Stimulated activated effector memory CD8-positive, alpha-beta T cell treated with anti-CD3 and anti-CD28 coated beads, Interleukin-12 subunit alpha, Interleukin-12 subunit beta, amount 100 ng/mL, for 72 hours (primary cell): ENCODE measurements around the gene RIMBP2.

ENCODE experiments used
- ATAC-seq: fragments of 150-1000 bp; cut with Tn5 transposase; 2 replicates; pipeline ENCODE4 v1.10.0; 2021
- DNase-seq, 2 donors: peaks; one replicate each; pipeline ENCODE4 v3.0.0; 2021 to 2022; ENCODE audit warnings: low spot score in 2 of 2
- H3K27ac Mint-ChIP-seq: one replicate; pipeline ENCODE4 v1.8.0; 2022; ENCODE audit warnings: mild to moderate bottlenecking, mixed read lengths
- H3K36me3 Mint-ChIP-seq: one replicate; pipeline ENCODE4 v1.8.0; 2022; ENCODE audit warnings: mild to moderate bottlenecking, mixed read lengths
- H3K4me1 Mint-ChIP-seq: one replicate; pipeline ENCODE4 v1.8.0; 2022; ENCODE audit warnings: mixed read lengths
- H3K4me3 Mint-ChIP-seq: one replicate; pipeline ENCODE4 v1.8.0; 2022; ENCODE audit warnings: mild to moderate bottlenecking, mixed read lengths
- H3K9me3 Mint-ChIP-seq: one replicate; pipeline ENCODE4 v1.8.0; 2022; ENCODE audit warnings: mixed read lengths

RIMBP2 gene

GRCh38 chr12:130469552-130469951 lies 246.5 kb downstream of the RIMBP2 start:
- H3K36me3 Mint-ChIP-seq: no peaks in the 10 kb centered on the region
- DNase-seq (no peak), ATAC-seq (no peak)
- no peak overlapping the region for H3K27ac Mint-ChIP-seq
- peaks cover 5% of the 10 kb centered on the region for H3K9me3 Mint-ChIP-seq
- H3K4me3 Mint-ChIP-seq: no peak overlapping the region
- no peaks in the 10 kb centered on the region for H3K4me1 Mint-ChIP-seq

- no peak overlapping the region for H3K4me3 Mint-ChIP-seq
- no peaks in the 10 kb centered on the region for H3K36me3 Mint-ChIP-seq
- H3K27ac Mint-ChIP-seq: no peak overlapping the region
- H3K4me1 Mint-ChIP-seq: no peaks in the 10 kb centered on the region
- H3K9me3 Mint-ChIP-seq: peaks cover 7% of the 10 kb centered on the region
- no peak for ATAC-seq
- DNase-seq: no peak
Observed at GRCh38 chr12:130468700-130469245, 247.3 kb downstream of the RIMBP2 start.

DNA sequence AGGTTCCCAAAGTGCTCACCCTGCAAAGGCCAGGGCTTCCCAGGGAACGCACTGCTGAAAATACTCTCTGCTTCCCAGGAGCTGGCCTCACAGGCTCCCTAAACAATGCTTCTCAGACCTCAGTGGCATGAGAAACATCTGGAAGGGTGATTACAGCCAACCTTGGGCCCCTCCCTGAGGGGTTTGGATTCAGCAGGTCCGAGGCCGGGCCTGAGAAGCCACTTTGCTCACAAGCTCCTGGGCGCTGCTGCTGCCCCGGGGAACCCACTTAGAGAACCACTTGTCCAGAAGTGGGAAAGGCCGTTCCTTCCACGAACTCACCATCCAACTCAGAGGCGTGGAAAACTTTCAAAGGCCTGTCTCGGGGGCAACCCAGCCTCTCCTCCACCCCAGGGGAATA lies 247.9 kb downstream of the RIMBP2 start:
- H3K36me3 Mint-ChIP-seq: no peaks in the 10 kb centered on the region

DNA sequence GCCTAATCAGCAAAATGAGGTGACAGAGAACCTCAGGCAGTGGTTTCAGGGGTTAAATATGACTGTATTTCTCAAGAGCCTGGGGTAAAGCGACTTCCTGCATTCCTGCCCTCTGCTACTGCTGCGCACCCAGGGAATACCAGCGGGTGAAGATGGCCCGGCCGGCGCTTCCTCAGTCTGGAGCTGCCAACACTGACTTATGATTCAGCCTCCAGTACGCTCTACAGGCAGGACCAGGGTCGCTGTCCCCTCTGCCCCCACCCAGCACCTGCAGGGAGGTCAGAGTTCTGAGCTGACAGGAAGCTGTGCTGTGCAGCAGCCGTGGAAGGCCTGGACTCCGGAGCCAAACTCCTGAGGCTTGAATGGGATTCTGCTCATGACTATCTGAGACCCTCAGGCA lies 250.5 kb downstream of the RIMBP2 start:
- Mint-ChIP-seq H3K4me3 (no peak overlapping the region), H3K4me1 (no peaks in the 10 kb centered on the region), H3K27ac (no peak overlapping the region), H3K9me3 (peaks cover 7% of the 10 kb centered on the region), H3K36me3 (no peaks in the 10 kb centered on the region)
- ATAC-seq: no peak
- no peak for DNase-seq

More for the DNA sequence above, 247.9 kb downstream of the RIMBP2 start:
- DNase-seq: no peak
- H3K27ac Mint-ChIP-seq: no peak overlapping the region
- ATAC-seq: no peak
- H3K9me3 Mint-ChIP-seq: peaks cover 7% of the 10 kb centered on the region
- no peak overlapping the region for H3K4me3 Mint-ChIP-seq
- H3K4me1 Mint-ChIP-seq: no peaks in the 10 kb centered on the region

- Mint-ChIP-seq H3K4me1 (no peaks in the 10 kb centered on the region), H3K4me3 (no peak overlapping the region), H3K36me3 (no peaks in the 10 kb centered on the region), H3K27ac (no peak overlapping the region), H3K9me3 (peaks cover 7% of the 10 kb centered on the region)
- no peak for ATAC-seq
- no peak for DNase-seq
Observed at GRCh38 chr12:130465046-130465445, 251.1 kb downstream of the RIMBP2 start.

GRCh38 chr12:130463818-130464670 lies 252.1 kb downstream of the RIMBP2 start:
- ATAC-seq: no peak
- no peaks in the 10 kb centered on the region for H3K4me1 Mint-ChIP-seq
- no peak overlapping the region for H3K4me3 Mint-ChIP-seq
- H3K9me3 Mint-ChIP-seq: peaks cover 7% of the 10 kb centered on the region
- DNase-seq: no peak
- H3K27ac Mint-ChIP-seq: no peak overlapping the region
- no peaks in the 10 kb centered on the region for H3K36me3 Mint-ChIP-seq

GRCh38 chr12:130463275-130463658 lies 252.8 kb downstream of the RIMBP2 start:
- Mint-ChIP-seq H3K4me1 (no peaks in the 10 kb centered on the region), H3K4me3 (no peak overlapping the region), H3K27ac (no peak overlapping the region), H3K9me3 (peaks cover 7% of the 10 kb centered on the region), H3K36me3 (no peaks in the 10 kb centered on the region)
- no peak for DNase-seq
- ATAC-seq: no peak

DNA sequence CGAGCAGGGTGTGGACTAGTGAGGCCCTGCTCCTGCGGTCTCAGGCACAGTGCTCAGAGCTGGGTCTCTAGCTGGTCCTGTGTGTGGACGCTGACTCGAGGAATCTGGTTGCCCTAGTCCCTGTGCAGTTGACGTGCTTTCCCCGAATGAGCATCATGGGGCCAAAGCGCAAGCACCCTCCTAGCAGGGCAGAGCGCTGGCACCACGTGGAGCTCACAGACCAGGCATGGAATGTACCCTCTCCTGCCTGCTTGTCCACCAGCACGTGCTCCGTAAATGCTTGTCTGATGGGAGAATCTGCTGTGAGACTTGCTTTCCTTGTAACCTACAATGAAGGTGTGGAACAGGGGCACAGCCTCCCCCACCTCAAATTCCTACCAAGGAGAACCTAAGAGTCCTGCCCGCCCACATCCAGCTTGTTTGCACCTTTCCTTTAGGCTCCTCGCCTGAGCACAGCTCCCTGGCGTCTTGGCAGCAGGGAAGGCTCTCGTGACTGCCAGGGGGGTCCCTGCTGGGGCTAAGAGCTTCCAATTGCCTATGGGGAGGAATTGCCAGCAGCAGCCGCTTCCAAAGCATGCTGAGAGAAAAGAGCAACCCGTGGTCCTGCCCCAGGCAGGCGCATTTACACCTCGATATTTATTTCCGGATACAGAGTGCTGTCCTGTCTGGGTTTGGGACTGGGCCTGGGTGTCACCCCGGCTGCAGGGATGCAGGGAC lies 253.4 kb downstream of the RIMBP2 start:
- peaks cover 7% of the 10 kb centered on the region for H3K9me3 Mint-ChIP-seq
- H3K4me3 Mint-ChIP-seq: no peak overlapping the region
- DNase-seq: no peak
- no peaks in the 10 kb centered on the region for H3K4me1 Mint-ChIP-seq
- H3K27ac Mint-ChIP-seq: no peak overlapping the region
- no peak for ATAC-seq
- no peaks in the 10 kb centered on the region for H3K36me3 Mint-ChIP-seq

- Mint-ChIP-seq H3K36me3 (no peaks in the 10 kb centered on the region), H3K27ac (no peak overlapping the region), H3K9me3 (peaks cover 3% of the 10 kb centered on the region), H3K4me1 (no peaks in the 10 kb centered on the region), H3K4me3 (no peak overlapping the region)
- DNase-seq (no peak), ATAC-seq (no peak)
Observed at GRCh38 chr12:130461839-130462557, 254.1 kb downstream of the RIMBP2 start.

GRCh38 chr12:130461447-130461815 lies 254.7 kb downstream of the RIMBP2 start:
- no peaks in the 10 kb centered on the region for H3K4me1 Mint-ChIP-seq

GRCh38 chr12:130460611-130461446 lies 255.3 kb downstream of the RIMBP2 start:
- no peak for DNase-seq
- H3K4me3 Mint-ChIP-seq: no peak overlapping the region
- ATAC-seq: no peak

More at GRCh38 chr12:130461447-130461815, 254.7 kb downstream of the RIMBP2 start:
- H3K9me3 Mint-ChIP-seq: peaks cover 3% of the 10 kb centered on the region
- H3K4me3 Mint-ChIP-seq: no peak overlapping the region
- no peaks in the 10 kb centered on the region for H3K36me3 Mint-ChIP-seq
- DNase-seq (no peak), ATAC-seq (no peak)
- no peak overlapping the region for H3K27ac Mint-ChIP-seq

DNA sequence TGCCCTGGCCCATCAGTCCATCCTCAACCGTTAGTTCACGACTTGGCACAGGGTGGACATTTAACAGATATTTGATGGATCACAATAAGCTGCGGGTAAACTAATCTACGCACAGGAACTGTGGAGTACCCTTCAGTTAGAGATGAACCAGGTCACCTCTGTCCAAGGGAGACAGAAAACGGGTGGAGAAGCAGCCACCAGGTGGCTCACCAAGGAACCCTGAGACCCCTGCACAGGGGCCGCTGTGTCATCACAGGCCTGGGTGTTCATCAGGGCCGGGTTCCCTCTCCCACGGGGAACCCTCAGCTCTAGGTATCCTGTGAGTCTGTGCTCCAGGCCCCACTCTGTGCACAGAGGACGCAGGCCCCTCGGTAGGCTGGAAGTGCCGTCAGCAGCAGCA lies 256.2 kb downstream of the RIMBP2 start:
- peaks cover 3% of the 10 kb centered on the region for H3K9me3 Mint-ChIP-seq
- DNase-seq: no peak
- H3K27ac Mint-ChIP-seq: no peak overlapping the region
- no peak for ATAC-seq
- no peaks in the 10 kb centered on the region for H3K36me3 Mint-ChIP-seq
- no peak overlapping the region for H3K4me3 Mint-ChIP-seq
- H3K4me1 Mint-ChIP-seq: no peaks in the 10 kb centered on the region

More at GRCh38 chr12:130460611-130461446, 255.3 kb downstream of the RIMBP2 start:
- peaks cover 3% of the 10 kb centered on the region for H3K9me3 Mint-ChIP-seq
- no peak overlapping the region for H3K27ac Mint-ChIP-seq
- H3K36me3 Mint-ChIP-seq: no peaks in the 10 kb centered on the region
- no peaks in the 10 kb centered on the region for H3K4me1 Mint-ChIP-seq

- Mint-ChIP-seq H3K27ac (no peak overlapping the region), H3K36me3 (no peaks in the 10 kb centered on the region), H3K4me3 (no peak overlapping the region), H3K4me1 (no peaks in the 10 kb centered on the region), H3K9me3 (no peaks in the 10 kb centered on the region)
- ATAC-seq: no peak
- DNase-seq: no peak
Observed at GRCh38 chr12:130458341-130458740, 257.8 kb downstream of the RIMBP2 start.

- H3K36me3 Mint-ChIP-seq: no peaks in the 10 kb centered on the region
- no peak for ATAC-seq
- DNase-seq: no peak
- no peak overlapping the region for H3K27ac Mint-ChIP-seq
- H3K4me1 Mint-ChIP-seq: no peaks in the 10 kb centered on the region
- no peak overlapping the region for H3K4me3 Mint-ChIP-seq
- no peaks in the 10 kb centered on the region for H3K9me3 Mint-ChIP-seq
Observed at GRCh38 chr12:130457215-130457614, 258.9 kb downstream of the RIMBP2 start.
